Body of pancreas (tissue), 4 donors: Measurements from ENCODE around the gene SNX27. TPM values are rescaled to one million over a fixed set of nuclear protein-coding genes. Genes with fewer than 3 reads are reported as not detected.

Experiments
- ATAC-seq: fragments of 150-250 bp; one replicate; pipeline ENCODE4 v1.9.1; 2016
- DNase-seq, 4 donors: peaks; one replicate each; pipeline ENCODE4 v3.0.0-alpha.2; 2019
- H3K27ac ChIP-seq, 4 donors: fragments of 200-600 bp; sonication (generic); 1 replicate in 3 of 4; 2 replicates in 1 of 4; pipeline versions ENCODE4 v1.5.1 to v1.6.1; 2016 to 2019; ENCODE audit warnings: mild to moderate bottlenecking in 1 of 4, mixed read lengths in 1 of 4, moderate library complexity in 1 of 4
- H3K27me3 ChIP-seq, 2 donors: fragments of 200-600 bp; sonication (generic); one replicate each; pipeline ENCODE4 v1.6.0; 2016; ENCODE audit warnings: mild to moderate bottlenecking in 1 of 2
- H3K36me3 ChIP-seq, 2 donors: fragments of 200-600 bp; sonication (generic); replicated peaks in 1 of 2; 2 replicates each; pipeline ENCODE4 v1.5.1; 2016; ENCODE audit warnings: low read depth in 2 of 2; ENCODE audit not compliant: insufficient read depth in 1 of 2
- H3K4me1 ChIP-seq: fragments of 200-600 bp; sonication (generic); one replicate; pipeline ENCODE4 v1.6.0; 2016
- H3K4me3 ChIP-seq, 2 donors: fragments of 200-600 bp; sonication (generic); 1 replicate in 1 of 2; 2 replicates in 1 of 2; pipeline ENCODE4 v1.5.1; 2016 to 2019
- H3K9me3 ChIP-seq, 3 donors: fragments of 200-600 bp; sonication (generic); 1 replicate in 2 of 3; 2 replicates in 1 of 3; pipeline ENCODE4 v1.5.1; 2016
- POLR2A ChIP-seq, 3 donors: fragments of 450-650 bp; IDR thresholded peaks; one replicate each; pipeline ENCODE4 v1.6.1; 2016; ENCODE audit warnings: antibody characterized with exemption in 3 of 3, mild to moderate bottlenecking in 2 of 3
- WGBS, 2 donors: methylation state at CpG; one replicate each; pipeline ENCODE4 v1.1.5; 2017; 5-methylcytosine and 5-hydroxymethylcytosine counted together
- intact Hi-C: fragments of 100-400 bp; cut with DNase I; formaldehyde crosslinking; loops from one replicate; pipeline ENCODE4 v1.15.1; 2023
- total RNA-seq, 2 donors: library from RNA; depleted of rRNA; stranded (reverse); fragments of >200 nt; gene quantifications; one replicate each; pipeline ENCODE4 v1.1.0, GENCODE V29; 2016
- TF ChIP-seq, protein P1 (sequence below), 7 experiments: fragments of 450-650 bp in 4 of 7; fragments of 200-600 bp in 3 of 7; sonication (generic) in 3 of 7; IDR thresholded peaks; one replicate each; pipeline ENCODE4 v1.5.1; 2016 to 2019; ENCODE audit warnings: antibody characterized with exemption in 7 of 7

SNX27 gene
- total RNA-seq, 2 donors from 2014 or later = 22.3 to 25.7 TPM

DNA sequence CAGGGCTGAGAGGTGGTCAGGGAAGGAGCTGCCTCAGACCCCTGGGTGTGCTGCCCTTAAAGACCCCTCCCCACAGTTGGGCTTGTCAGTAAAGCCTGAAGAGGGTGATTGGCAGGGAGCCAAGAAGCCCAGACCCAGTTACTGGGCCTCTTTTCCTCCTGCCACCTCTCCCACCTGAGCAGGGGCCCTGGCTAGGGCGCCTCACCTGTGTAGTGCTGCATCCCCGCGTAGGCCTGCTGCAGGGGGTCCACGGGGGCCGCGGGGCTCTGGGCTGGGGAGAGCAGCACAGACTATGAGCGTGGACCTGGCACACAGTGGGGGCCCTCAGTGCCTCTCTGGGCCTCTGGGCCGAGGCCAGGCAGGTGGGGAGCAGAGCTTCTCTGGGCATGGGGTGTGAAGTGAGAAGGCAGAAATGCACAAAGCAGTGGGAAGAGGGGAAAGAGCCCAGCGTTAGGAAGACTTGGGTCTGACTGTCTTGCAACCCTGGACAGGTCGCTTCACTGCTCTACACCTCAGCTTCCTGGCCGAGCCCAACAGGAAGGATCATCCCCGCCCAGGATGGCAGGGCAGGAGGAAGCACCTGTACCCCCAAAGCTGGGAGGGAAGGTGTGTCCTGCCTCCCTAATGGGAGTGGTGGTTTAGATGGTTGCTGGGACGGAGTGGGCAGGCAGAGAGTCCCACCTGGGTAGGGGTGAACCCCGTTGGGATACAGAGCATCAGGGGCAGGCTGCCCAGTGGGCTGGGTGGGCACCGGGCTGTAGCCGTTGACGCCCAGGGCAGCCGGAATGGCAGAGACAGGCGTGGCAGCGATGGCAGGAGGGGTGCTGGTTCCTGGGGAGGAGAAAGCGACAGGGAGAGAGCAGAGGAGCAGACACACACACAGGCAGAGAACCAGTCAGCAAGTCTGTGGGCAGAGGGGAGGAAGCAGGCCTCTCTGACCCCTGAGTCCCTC, 94.9 kb downstream of the SNX27 start:
- TF ChIP-seq POLR2A (IDR thresholded peaks at IDR 0.05) = no peak
- TF ChIP-seq, protein P1, sequence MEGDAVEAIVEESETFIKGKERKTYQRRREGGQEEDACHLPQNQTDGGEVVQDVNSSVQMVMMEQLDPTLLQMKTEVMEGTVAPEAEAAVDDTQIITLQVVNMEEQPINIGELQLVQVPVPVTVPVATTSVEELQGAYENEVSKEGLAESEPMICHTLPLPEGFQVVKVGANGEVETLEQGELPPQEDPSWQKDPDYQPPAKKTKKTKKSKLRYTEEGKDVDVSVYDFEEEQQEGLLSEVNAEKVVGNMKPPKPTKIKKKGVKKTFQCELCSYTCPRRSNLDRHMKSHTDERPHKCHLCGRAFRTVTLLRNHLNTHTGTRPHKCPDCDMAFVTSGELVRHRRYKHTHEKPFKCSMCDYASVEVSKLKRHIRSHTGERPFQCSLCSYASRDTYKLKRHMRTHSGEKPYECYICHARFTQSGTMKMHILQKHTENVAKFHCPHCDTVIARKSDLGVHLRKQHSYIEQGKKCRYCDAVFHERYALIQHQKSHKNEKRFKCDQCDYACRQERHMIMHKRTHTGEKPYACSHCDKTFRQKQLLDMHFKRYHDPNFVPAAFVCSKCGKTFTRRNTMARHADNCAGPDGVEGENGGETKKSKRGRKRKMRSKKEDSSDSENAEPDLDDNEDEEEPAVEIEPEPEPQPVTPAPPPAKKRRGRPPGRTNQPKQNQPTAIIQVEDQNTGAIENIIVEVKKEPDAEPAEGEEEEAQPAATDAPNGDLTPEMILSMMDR (IDR thresholded peaks at IDR 0.05) = no peak
- Histone ChIP-seq H3K9me3 (no peaks in the 10 kb centered on the region), H3K27me3 (no peaks in the 10 kb centered on the region), H3K4me3 (no peak overlapping the region), H3K4me1 (no peaks in the 10 kb centered on the region), H3K36me3 (no peaks in the 10 kb centered on the region), H3K27ac (no peak overlapping the region)
- ATAC-seq = no peak
- 75 to 76% methylated on average over 14 to 20 of the region's 21 CpGs for WGBS, 2 donors
- DNase-seq = no peak
- intact Hi-C loops = no loop called here

DNA sequence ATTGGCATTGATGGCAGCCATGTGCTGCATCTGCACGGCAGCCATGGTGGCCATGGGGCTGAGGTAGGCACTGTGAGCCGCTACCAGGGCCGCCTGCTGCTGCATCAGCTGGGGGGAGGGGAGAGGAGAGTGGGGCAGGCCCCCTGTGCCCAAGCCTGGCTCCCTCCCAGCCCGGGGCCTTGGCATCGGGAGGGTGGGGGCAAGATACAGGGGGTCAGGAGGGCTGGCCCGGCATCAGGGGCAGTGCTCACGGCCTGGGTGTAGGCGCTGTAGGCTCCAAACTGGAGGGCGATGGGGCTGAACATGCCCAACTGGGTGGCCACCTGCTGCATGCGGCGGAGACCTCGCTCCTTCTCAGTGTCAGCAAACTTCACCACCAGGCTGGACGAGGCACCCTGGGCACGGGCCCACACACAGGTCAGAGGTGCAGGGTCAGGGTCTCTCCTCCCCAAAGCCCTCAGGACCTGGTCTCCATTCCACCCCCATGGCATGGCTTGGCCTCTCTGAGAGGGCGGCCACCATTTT, 95.8 kb downstream of the SNX27 start:
- H3K4me1 ChIP-seq = no peaks in the 10 kb centered on the region
- intact Hi-C loops = no loop called here
- H3K36me3 ChIP-seq = no peaks in the 10 kb centered on the region
- 89 to 92% methylated on average over 1 to 15 of the region's 15 CpGs for WGBS, 2 donors
- H3K27me3 ChIP-seq = no peaks in the 10 kb centered on the region
- no peak overlapping the region for H3K27ac ChIP-seq
- ATAC-seq = no peak
- no peak for TF ChIP-seq POLR2A (IDR thresholded peaks at IDR 0.05)
- TF ChIP-seq, protein P1 (IDR thresholded peaks at IDR 0.05) = no peak
- no peak overlapping the region for H3K4me3 ChIP-seq
- no peaks in the 10 kb centered on the region for H3K9me3 ChIP-seq
- DNase-seq = no peak

DNA sequence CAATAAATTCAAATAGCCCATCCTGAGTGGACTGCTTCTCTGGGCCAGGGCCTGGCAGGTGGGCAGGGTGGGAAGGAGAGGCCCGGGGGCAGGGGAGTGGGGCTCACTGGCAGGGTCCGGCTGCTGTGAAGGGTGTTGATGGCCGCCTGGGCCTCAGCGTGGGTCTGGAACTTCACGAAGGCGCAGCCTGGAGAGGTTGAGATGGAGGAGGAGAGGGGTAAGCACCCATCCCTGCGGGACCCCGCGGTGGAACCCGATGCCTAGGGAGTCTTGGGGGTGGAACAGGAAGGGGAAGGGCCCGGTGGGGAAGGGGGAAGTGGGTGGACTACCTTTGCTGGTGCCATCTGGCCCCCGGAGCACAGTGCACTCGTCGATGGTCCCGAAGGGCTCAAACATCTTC, 97.0 kb downstream of the SNX27 start:
- TF ChIP-seq, protein P1 (IDR thresholded peaks at IDR 0.05) = no peak
- TF ChIP-seq POLR2A (IDR thresholded peaks at IDR 0.05) = no peak
- WGBS, 2 donors = 60 to 74% methylated on average over 15 of the region's 15 CpGs
- intact Hi-C loops = no loop called here
- Histone ChIP-seq H3K27me3 (no peaks in the 10 kb centered on the region), H3K4me3 (no peak overlapping the region), H3K27ac (no peak overlapping the region), H3K9me3 (no peaks in the 10 kb centered on the region), H3K4me1 (no peaks in the 10 kb centered on the region), H3K36me3 (no peaks in the 10 kb centered on the region)
- ATAC-seq = no peak
- DNase-seq = no peak

DNA sequence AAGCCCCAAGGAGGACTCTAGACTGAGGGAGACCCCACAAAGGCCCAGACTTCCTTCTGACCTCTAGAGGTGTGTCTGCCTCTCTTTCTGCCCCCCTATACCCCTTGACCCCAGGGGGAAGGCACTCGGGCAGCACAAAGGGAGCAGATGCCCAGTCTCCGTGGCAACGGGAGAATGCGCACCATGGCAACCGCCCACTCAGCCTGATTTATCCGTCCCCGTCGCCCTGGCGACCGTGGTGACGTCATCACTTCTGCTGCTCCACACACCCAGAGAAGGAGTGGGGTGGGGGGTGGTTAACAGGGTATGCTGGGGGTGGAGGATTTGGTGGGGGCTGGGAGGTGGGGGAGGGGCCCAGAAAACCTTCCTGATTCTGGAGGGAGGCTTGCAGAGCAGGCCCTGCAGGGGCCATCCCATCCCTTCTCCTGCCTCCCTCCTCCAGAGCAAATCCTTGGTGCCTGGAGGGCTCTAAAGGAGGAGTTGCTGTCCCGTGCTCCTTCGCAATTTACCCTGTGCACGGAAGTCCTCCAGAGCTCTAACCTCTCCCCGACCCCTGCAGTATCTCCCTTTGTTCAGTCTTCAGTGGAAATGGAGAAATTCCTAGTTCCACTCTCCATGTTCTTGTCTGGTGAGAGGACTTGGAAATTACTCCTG, 98.5 kb downstream of the SNX27 start:
- no peaks in the 10 kb centered on the region for H3K4me1 ChIP-seq
- peak; percentile 34 to 65 (median 56) for DNase-seq

More for the DNA sequence above, 98.5 kb downstream of the SNX27 start:
- Histone ChIP-seq H3K27ac (no peak overlapping the region), H3K4me3 (no peak overlapping the region), H3K9me3 (no peaks in the 10 kb centered on the region), H3K36me3 (no peaks in the 10 kb centered on the region), H3K27me3 (no peaks in the 10 kb centered on the region)
- no peak for ATAC-seq
- intact Hi-C loops = no loop called here
- no peak for TF ChIP-seq POLR2A (IDR thresholded peaks at IDR 0.05)
- 50 to 67% methylated on average over 9 to 15 of the region's 15 CpGs for WGBS, 2 donors
